ENCODE results near the gene KASH5.

The KASH5 gene

DNA sequence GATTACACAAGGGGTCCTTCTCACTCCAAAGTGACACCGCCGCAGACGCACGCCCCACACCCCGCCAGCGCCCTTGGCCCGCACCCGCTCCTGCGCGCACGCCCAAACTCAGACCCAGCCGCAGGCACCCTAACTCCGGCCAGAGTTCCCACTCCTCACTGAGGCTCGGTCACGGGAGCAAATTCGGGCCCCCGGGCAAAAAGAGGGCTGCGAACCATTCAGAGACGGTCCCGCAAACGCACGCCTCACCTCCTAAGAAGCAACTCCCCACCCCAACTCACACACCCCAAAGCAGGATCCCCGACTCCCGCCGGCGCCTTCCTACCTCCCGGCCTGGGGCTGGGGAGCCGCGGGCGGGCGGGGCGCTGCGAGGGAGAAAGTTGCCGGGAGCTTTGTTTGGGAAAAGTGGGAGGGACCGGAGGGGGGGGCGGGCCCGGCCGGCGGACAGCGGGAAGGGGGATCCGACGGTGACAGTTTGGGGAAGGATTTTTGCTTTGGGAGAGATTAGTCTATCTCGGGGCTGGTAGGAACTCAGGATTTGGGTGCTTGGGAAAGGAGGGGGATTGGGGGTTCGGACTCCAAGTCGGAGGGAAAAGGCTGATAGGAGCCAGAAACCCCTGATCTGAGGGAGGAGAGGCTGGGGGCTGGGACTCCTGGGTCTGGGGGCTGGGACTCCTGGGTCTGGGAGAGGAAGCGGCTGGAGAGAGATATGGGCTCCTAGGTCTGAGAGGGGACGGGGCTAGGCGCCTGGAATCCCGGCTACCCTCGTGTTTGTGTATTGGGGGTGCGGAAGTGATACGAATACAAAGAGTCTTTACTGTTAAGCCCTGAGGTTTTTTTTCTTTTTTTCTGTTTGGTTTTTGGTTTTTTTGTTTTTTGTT, 25.8 kb upstream of the KASH5 start, which contains the start of gene TEAD2 (continued):
- TF ChIP-seq BCL11A (tag by site-specific recombination; IDR thresholded peaks at IDR 0.05; ENCODE audit: low read depth) (no peak), SP2 (tag by site-specific recombination; IDR thresholded peaks at IDR 0.05) (peak; percentile 58), ZNF416 (tag by site-specific recombination; IDR thresholded peaks at IDR 0.05) (no peak), ZNF664 (tag by site-specific recombination; IDR thresholded peaks at IDR 0.05) (no peak), ZNF600 (tag by site-specific recombination; IDR thresholded peaks at IDR 0.05) (no peak), ZBTB8A (tag by site-specific recombination; IDR thresholded peaks at IDR 0.05) (peak; percentile 90), ZNF366 (tag by site-specific recombination; conservative IDR thresholded peaks at IDR 0.05) (no peak), ZNF621 (tag by site-specific recombination; IDR thresholded peaks at IDR 0.05) (no peak), ZNF223 (tag by site-specific recombination; IDR thresholded peaks at IDR 0.05) (no peak), ZNF157 (tag by site-specific recombination; IDR thresholded peaks at IDR 0.05) (no peak), ZNF37A (tag by site-specific recombination; IDR thresholded peaks at IDR 0.05) (no peak), ZNF560 (tag by site-specific recombination; IDR thresholded peaks at IDR 0.05; ENCODE audit: borderline replicate concordance) (no peak), ZSCAN16 (tag by site-specific recombination; IDR thresholded peaks at IDR 0.05) (no peak), MZF1 (tag by site-specific recombination; IDR thresholded peaks at IDR 0.05; ENCODE audit: borderline replicate concordance) (0 out of 2 replicates have a peak, but pooled peaks have one; percentile 51), KLF9 (tag by site-specific recombination; IDR thresholded peaks at IDR 0.05; ENCODE audit: low read depth) (peak; percentile 89), SCRT1 (tag by site-specific recombination; IDR thresholded peaks at IDR 0.05; ENCODE audit: borderline replicate concordance) (no peak), ZNF548 (tag by site-specific recombination; IDR thresholded peaks at IDR 0.05) (no peak), ZNF561 (tag by site-specific recombination; IDR thresholded peaks at IDR 0.05; ENCODE audit: borderline replicate concordance) (no peak; the same call in 1 of the 2 replicates), ZNF707 (tag by site-specific recombination; IDR thresholded peaks at IDR 0.05) (no peak), ZIC2 (tag by site-specific recombination; IDR thresholded peaks at IDR 0.05) (no peak; the same call in none of the 2 replicates), ZNF837 (tag by site-specific recombination; IDR thresholded peaks at IDR 0.05) (no peak), ZNF211 (tag by site-specific recombination; IDR thresholded peaks at IDR 0.05; ENCODE audit: low read depth) (no peak), ZNF768 (tag by site-specific recombination; IDR thresholded peaks at IDR 0.05) (no peak), ZNF549 (tag by site-specific recombination; IDR thresholded peaks at IDR 0.05) (no peak), GLI2 (tag by site-specific recombination; IDR thresholded peaks at IDR 0.05; ENCODE audit: borderline replicate concordance, low read depth) (no peak), ZNF792 (tag by site-specific recombination; IDR thresholded peaks at IDR 0.05) (no peak)
- TF ChIP-seq, protein P1, sequence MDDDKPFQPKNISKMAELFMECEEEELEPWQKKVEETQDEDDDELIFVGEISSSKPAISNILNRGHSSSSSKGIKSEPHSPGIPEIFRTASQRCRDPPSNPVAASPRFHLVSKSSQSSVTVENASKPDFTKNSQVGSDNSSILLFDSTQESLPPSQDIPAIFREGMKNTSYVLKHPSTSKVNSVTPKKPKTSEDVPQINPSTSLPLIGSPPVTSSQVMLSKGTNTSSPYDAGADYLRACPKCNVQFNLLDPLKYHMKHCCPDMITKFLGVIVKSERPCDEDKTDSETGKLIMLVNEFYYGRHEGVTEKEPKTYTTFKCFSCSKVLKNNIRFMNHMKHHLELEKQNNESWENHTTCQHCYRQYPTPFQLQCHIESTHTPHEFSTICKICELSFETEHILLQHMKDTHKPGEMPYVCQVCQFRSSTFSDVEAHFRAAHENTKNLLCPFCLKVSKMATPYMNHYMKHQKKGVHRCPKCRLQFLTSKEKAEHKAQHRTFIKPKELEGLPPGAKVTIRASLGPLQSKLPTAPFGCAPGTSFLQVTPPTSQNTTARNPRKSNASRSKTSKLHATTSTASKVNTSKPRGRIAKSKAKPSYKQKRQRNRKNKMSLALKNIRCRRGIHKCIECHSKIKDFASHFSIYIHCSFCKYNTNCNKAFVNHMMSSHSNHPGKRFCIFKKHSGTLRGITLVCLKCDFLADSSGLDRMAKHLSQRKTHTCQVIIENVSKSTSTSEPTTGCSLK (tag by site-specific recombination; IDR thresholded peaks at IDR 0.05): no peak
- TF ChIP-seq, protein P2, sequence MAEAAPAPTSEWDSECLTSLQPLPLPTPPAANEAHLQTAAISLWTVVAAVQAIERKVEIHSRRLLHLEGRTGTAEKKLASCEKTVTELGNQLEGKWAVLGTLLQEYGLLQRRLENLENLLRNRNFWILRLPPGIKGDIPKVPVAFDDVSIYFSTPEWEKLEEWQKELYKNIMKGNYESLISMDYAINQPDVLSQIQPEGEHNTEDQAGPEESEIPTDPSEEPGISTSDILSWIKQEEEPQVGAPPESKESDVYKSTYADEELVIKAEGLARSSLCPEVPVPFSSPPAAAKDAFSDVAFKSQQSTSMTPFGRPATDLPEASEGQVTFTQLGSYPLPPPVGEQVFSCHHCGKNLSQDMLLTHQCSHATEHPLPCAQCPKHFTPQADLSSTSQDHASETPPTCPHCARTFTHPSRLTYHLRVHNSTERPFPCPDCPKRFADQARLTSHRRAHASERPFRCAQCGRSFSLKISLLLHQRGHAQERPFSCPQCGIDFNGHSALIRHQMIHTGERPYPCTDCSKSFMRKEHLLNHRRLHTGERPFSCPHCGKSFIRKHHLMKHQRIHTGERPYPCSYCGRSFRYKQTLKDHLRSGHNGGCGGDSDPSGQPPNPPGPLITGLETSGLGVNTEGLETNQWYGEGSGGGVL (tag by site-specific recombination; IDR thresholded peaks at IDR 0.05): peak; percentile 47
- TF ChIP-seq, protein P3, sequence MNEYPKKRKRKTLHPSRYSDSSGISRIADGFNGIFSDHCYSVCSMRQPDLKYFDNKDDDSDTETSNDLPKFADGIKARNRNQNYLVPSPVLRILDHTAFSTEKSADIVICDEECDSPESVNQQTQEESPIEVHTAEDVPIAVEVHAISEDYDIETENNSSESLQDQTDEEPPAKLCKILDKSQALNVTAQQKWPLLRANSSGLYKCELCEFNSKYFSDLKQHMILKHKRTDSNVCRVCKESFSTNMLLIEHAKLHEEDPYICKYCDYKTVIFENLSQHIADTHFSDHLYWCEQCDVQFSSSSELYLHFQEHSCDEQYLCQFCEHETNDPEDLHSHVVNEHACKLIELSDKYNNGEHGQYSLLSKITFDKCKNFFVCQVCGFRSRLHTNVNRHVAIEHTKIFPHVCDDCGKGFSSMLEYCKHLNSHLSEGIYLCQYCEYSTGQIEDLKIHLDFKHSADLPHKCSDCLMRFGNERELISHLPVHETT (tag by site-specific recombination; IDR thresholded peaks at IDR 0.05): no peak
- TF ChIP-seq, protein P4, sequence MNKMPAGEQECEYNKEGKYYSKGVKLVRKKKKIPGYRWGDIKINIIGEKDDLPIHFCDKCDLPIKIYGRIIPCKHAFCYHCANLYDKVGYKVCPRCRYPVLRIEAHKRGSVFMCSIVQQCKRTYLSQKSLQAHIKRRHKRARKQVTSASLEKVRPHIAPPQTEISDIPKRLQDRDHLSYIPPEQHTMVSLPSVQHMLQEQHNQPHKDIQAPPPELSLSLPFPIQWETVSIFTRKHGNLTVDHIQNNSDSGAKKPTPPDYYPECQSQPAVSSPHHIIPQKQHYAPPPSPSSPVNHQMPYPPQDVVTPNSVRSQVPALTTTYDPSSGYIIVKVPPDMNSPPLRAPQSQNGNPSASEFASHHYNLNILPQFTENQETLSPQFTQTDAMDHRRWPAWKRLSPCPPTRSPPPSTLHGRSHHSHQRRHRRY (tag by site-specific recombination; IDR thresholded peaks at IDR 0.05): no peak
- TF ChIP-seq, protein P5, sequence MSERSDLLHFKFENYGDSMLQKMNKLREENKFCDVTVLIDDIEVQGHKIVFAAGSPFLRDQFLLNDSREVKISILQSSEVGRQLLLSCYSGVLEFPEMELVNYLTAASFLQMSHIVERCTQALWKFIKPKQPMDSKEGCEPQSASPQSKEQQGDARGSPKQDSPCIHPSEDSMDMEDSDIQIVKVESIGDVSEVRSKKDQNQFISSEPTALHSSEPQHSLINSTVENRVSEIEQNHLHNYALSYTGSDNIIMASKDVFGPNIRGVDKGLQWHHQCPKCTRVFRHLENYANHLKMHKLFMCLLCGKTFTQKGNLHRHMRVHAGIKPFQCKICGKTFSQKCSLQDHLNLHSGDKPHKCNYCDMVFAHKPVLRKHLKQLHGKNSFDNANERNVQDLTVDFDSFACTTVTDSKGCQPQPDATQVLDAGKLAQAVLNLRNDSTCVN (tag by site-specific recombination; optimal IDR thresholded peaks at IDR 0.05): peak; percentile 72
- TF ChIP-seq, protein P6, sequence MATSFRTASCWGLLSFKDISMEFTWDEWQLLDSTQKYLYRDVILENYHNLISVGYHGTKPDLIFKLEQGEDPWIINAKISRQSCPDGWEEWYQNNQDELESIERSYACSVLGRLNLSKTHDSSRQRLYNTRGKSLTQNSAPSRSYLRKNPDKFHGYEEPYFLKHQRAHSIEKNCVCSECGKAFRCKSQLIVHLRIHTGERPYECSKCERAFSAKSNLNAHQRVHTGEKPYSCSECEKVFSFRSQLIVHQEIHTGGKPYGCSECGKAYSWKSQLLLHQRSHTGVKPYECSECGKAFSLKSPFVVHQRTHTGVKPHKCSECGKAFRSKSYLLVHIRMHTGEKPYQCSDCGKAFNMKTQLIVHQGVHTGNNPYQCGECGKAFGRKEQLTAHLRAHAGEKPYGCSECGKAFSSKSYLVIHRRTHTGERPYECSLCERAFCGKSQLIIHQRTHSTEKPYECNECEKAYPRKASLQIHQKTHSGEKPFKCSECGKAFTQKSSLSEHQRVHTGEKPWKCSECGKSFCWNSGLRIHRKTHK (tag by site-specific recombination; IDR thresholded peaks at IDR 0.05): no peak

Measured in HEK293 (cell line).